H1 (cell line): ENCODE measurements around the gene DLEC1. TPM values are rescaled to one million over a fixed set of nuclear protein-coding genes. Genes with fewer than 3 reads are reported as not detected.

Source experiments
- CTCF ChIA-PET: fragments of 300-600 bp; sonication (Branson Sonifier 250); formaldehyde crosslinking; loops from one replicate; lab custom pipeline; 2021; ENCODE audit not compliant: partially characterized antibody; lab: Charles Lee
- POLR2A ChIA-PET: fragments of 300-600 bp; sonication (Branson Sonifier 250); formaldehyde crosslinking; loops from one replicate; lab custom pipeline; 2021; ENCODE audit warnings: inconsistent platforms; ENCODE audit not compliant: partially characterized antibody; lab: Charles Lee
- DNase-seq, 2 experiments: peaks; one replicate each; pipeline versions ENCODE4 v3.0.0 to v3.0.0-alpha.2; 2010 to 2022; ENCODE audit warnings: low spot score in 2 of 2, low read depth in 1 of 2, mixed read lengths in 1 of 2
- FAIRE-seq: peaks from 2 replicates; lab custom pipeline; 2011; peaks lifted over from hg19 to GRCh38; lab: Jason Lieb, UNC
- H2AFZ ChIP-seq: 2 replicates; pipeline ENCODE4 v1.8.1; 2012; ENCODE audit warnings: low read length, inconsistent platforms
- H2AK5ac ChIP-seq: 2 replicates; pipeline ENCODE4 v1.6.1; 2013; ENCODE audit warnings: low read depth, low read length
- H2BK120ac ChIP-seq: replicated peaks from 2 replicates; pipeline ENCODE3; 2013; ENCODE audit warnings: low read depth, low read length, inconsistent platforms
- H2BK12ac ChIP-seq: 2 replicates; pipeline ENCODE4 v1.6.1; 2013; ENCODE audit warnings: low read depth, low read length
- H2BK15ac ChIP-seq: 2 replicates; pipeline ENCODE4 v1.6.1; 2013; ENCODE audit warnings: low read length
- H2BK20ac ChIP-seq: 2 replicates; pipeline ENCODE4 v1.6.1; 2013; ENCODE audit warnings: low read length
- H2BK5ac ChIP-seq: 2 replicates; pipeline ENCODE4 v1.6.1; 2013; ENCODE audit warnings: low read depth, low read length
- H3K14ac ChIP-seq: 2 replicates; pipeline ENCODE4 v1.6.1; 2013; ENCODE audit warnings: inconsistent platforms; ENCODE audit not compliant: insufficient read length
- H3K18ac ChIP-seq: 2 replicates; pipeline ENCODE4 v1.6.1; 2013; ENCODE audit warnings: low read length; ENCODE audit errors: extremely low read depth
- H3K23ac ChIP-seq: 2 replicates; pipeline ENCODE4 v1.6.1; 2013; ENCODE audit warnings: inconsistent platforms; ENCODE audit not compliant: insufficient read length
- H3K23me2 ChIP-seq: 2 replicates; pipeline ENCODE4 v1.6.1; 2013; ENCODE audit warnings: low read depth, low read length
- H3K27ac ChIP-seq: 2 replicates; pipeline ENCODE4 v1.6.1; 2011; ENCODE audit warnings: low read depth, low read length, inconsistent platforms
- H3K27me3 ChIP-seq, 4 experiments: replicated peaks in 1 of 4; 1 replicate in 1 of 4; 2 replicates in 3 of 4; pipeline versions ENCODE4 v1.6.1 to v1.8.1; 2011 to 2013; ENCODE audit warnings: low read length in 3 of 4, mild to moderate bottlenecking in 3 of 4, inconsistent platforms in 2 of 4, mixed read lengths in 2 of 4, moderate library complexity in 1 of 4; ENCODE audit not compliant: control insufficient read depth in 3 of 4, insufficient read depth in 3 of 4; ENCODE audit errors: extremely low read depth in 1 of 4
- H3K36me3 ChIP-seq, 4 experiments: 2 replicates each; pipeline versions ENCODE4 v1.6.1 to v1.8.1; 2011 to 2013; ENCODE audit warnings: mild to moderate bottlenecking in 4 of 4, low read length in 3 of 4, moderate library complexity in 2 of 4, control low read depth in 1 of 4, inconsistent platforms in 1 of 4; ENCODE audit not compliant: insufficient read depth in 4 of 4, control insufficient read depth in 2 of 4
- H3K4ac ChIP-seq: replicated peaks from 2 replicates; pipeline ENCODE3; 2013; ENCODE audit warnings: low read length, low read depth, mixed read lengths, inconsistent platforms; ENCODE audit not compliant: insufficient read length
- H3K4me1 ChIP-seq, 4 experiments: replicated peaks in 1 of 4; 1 replicate in 1 of 4; 2 replicates in 3 of 4; pipeline versions ENCODE4 v1.6.1 to v1.8.1; 2011 to 2013; ENCODE audit warnings: low read length in 3 of 4, inconsistent platforms in 2 of 4, mixed read lengths in 1 of 4; ENCODE audit not compliant: insufficient read depth in 4 of 4, control insufficient read depth in 3 of 4
- H3K4me2 ChIP-seq, 2 experiments: 2 replicates each; pipeline versions ENCODE4 v1.6.1 to v1.8.1; 2011 to 2013; ENCODE audit warnings: low read depth in 2 of 2, low read length in 2 of 2, control low read depth in 1 of 2, inconsistent platforms in 1 of 2, mild to moderate bottlenecking in 1 of 2; ENCODE audit not compliant: insufficient read depth in 1 of 2
- H3K4me3 ChIP-seq, 4 experiments: fragments of 200-600, 300-600 bp in 1 of 4; sonication (generic), shearing (Covaris generic), sonication (Bioruptor Twin) in 1 of 4; 2 replicates each; pipeline versions ENCODE4 v1.5.1 to v1.8.1; 2011 to 2016; ENCODE audit warnings: low read length in 4 of 4, low read depth in 3 of 4, control low read depth in 2 of 4, inconsistent platforms in 2 of 4, mild to moderate bottlenecking in 2 of 4, mixed read lengths in 1 of 4, moderate library complexity in 1 of 4; ENCODE audit not compliant: insufficient read depth in 2 of 4; ENCODE audit errors: extremely low read depth in 1 of 4
- H3K56ac ChIP-seq: replicated peaks from 2 replicates; pipeline ENCODE3; 2013; ENCODE audit warnings: low read depth, mild to moderate bottlenecking, mixed read lengths, low read length, inconsistent platforms; ENCODE audit not compliant: insufficient read length
- H3K79me1 ChIP-seq: 2 replicates; pipeline ENCODE4 v1.6.1; 2013; ENCODE audit warnings: low read depth, low read length, control low read depth
- H3K79me2 ChIP-seq, 2 experiments: 2 replicates each; pipeline versions ENCODE4 v1.6.1 to v1.8.1; 2012 to 2013; ENCODE audit warnings: low read length in 2 of 2, mild to moderate bottlenecking in 2 of 2, inconsistent platforms in 1 of 2; ENCODE audit not compliant: insufficient read depth in 2 of 2, control insufficient read depth in 1 of 2
- H3K9ac ChIP-seq, 4 experiments: replicated peaks in 1 of 4; 1 replicate in 1 of 4; 2 replicates in 3 of 4; pipeline versions ENCODE4 v1.6.1 to v1.8.1; 2011 to 2013; ENCODE audit warnings: low read depth in 3 of 4, low read length in 3 of 4, control low read depth in 2 of 4, mild to moderate bottlenecking in 2 of 4, moderate library complexity in 2 of 4, inconsistent platforms in 1 of 4; ENCODE audit errors: extremely low read depth in 1 of 4
- H3K9me3 ChIP-seq, 2 experiments: 2 replicates each; pipeline versions ENCODE4 v1.6.1 to v1.8.1; 2012 to 2013; ENCODE audit warnings: mild to moderate bottlenecking in 2 of 2, moderate library complexity in 2 of 2, control low read depth in 1 of 2, inconsistent platforms in 1 of 2, low read depth in 1 of 2, low read length in 1 of 2, mixed read lengths in 1 of 2; ENCODE audit not compliant: insufficient read depth in 2 of 2
- H4K20me1 ChIP-seq, 2 experiments: replicated peaks in 1 of 2; 2 replicates each; pipeline versions ENCODE3 to v1.8.1; 2011 to 2013; ENCODE audit warnings: inconsistent platforms in 2 of 2, low read length in 2 of 2, mild to moderate bottlenecking in 1 of 2; ENCODE audit not compliant: insufficient read depth in 2 of 2, control insufficient read depth in 1 of 2
- H4K5ac ChIP-seq: 2 replicates; pipeline ENCODE4 v1.6.1; 2013; ENCODE audit warnings: low read length, low read depth, mixed read lengths, inconsistent platforms; ENCODE audit not compliant: insufficient read length
- H4K8ac ChIP-seq: 2 replicates; pipeline ENCODE4 v1.8.0; 2013; ENCODE audit warnings: mild to moderate bottlenecking, moderate library complexity, low read length, inconsistent platforms; ENCODE audit not compliant: insufficient read depth; ENCODE audit errors: extremely low read depth
- H4K91ac ChIP-seq: replicated peaks from 2 replicates; pipeline ENCODE3; 2013; ENCODE audit warnings: low read length, mixed read lengths, inconsistent platforms; ENCODE audit not compliant: insufficient read length
- ZNF274 ChIP-seq: IDR thresholded peaks from 2 replicates; pipeline ENCODE4 v1.7.0; 2012; ENCODE audit warnings: low read length, borderline replicate concordance; ENCODE audit errors: extremely low read depth
- WGBS, 2 experiments: shearing (Covaris generic) in 1 of 2; methylation state at CpG; one replicate each; pipeline versions ENCODE4 v1.1.6 to v1.1.7; 2013 to 2015; ENCODE audit warnings: low lambda C conversion rate in 2 of 2, mixed read lengths in 2 of 2, inconsistent platforms in 1 of 2, low coverage in 1 of 2, missing lambda C conversion rate in 1 of 2; ENCODE audit not compliant: insufficient replicate concordance in 2 of 2, insufficient coverage in 1 of 2, insufficient read length in 1 of 2; ENCODE audit errors: extremely low coverage in 1 of 2, missing lambda C conversion rate in 1 of 2; 5-methylcytosine and 5-hydroxymethylcytosine counted together
- polyA plus RNA-seq, 7 experiments: library from polyadenylated mRNA; depleted of rRNA in 3 of 7; stranded (reverse) in 5 of 7; unstranded in 2 of 7; fragments of >200 nt in 5 of 7; fragments of 200-250 nt in 2 of 7; gene quantifications; 1 replicate in 5 of 7; 2 replicates in 1 of 7; 4 replicates in 1 of 7; pipeline versions ENCODE4 v1.2.1 to v1.2.3, GENCODE V29; 2011 to 2013; ENCODE audit warnings: missing spikeins in 2 of 7, mixed read lengths in 2 of 7
- total RNA-seq: library from RNA; stranded (reverse); fragmentation: NEBNext Ultra II Directional; extraction: Animal tissue kit (Norgen Biotek cat#: 25700); gene quantifications from 2 replicates; pipeline ENCODE4 v1.2.1, GENCODE V29; 2021

DLEC1 gene
- total and polyA plus RNA-seq, 2 of the 8 experiments (the other 6 are each of a cell fraction or from before 2014, with no cell fraction given), result 0.26 to 0.76 TPM

GRCh38 chr3:38088126-38089078 lies 49.4 kb downstream of the DLEC1 start:
- Histone ChIP-seq H2BK20ac (no peak overlapping the region), H2AFZ (no peak overlapping the region)
- TF ChIP-seq ZNF274, result no peak

More at GRCh38 chr3:38088126-38089078, 49.4 kb downstream of the DLEC1 start:
- CTCF ChIA-PET, result interaction anchor here (0.6 to 1.6 kb wide), 7 partner anchors 10 to 927 kb away, joined by 3 to 4 read pairs (median 3); no protein-coding TSS in a partner anchor
- Histone ChIP-seq H2BK12ac (no peak overlapping the region), H4K20me1 (no peaks in the 10 kb centered on the region), H4K8ac (no peak overlapping the region), H2BK120ac (no peak overlapping the region), H3K79me2 (no peaks in the 10 kb centered on the region), H3K4me3 (no peak overlapping the region), H3K27me3 (no peaks in the 10 kb centered on the region), H3K4me2 (no peak overlapping the region), H3K36me3 (no peaks in the 10 kb centered on the region), H3K27ac (no peak overlapping the region), H3K9ac (no peak overlapping the region), H3K56ac (no peak overlapping the region), H3K4me1 (no peaks in the 10 kb centered on the region), H3K79me1 (no peaks in the 10 kb centered on the region), H3K23me2 (peaks cover 4% of the 10 kb centered on the region; the same call in 1 of the 2 replicates), H3K9me3 (peaks cover 5 to 8% of the 10 kb centered on the region in 2 experiments), H4K5ac (no peak overlapping the region), H3K18ac (no peak overlapping the region), H3K14ac (no peak overlapping the region), H3K23ac (no peak overlapping the region), H3K4ac (no peak overlapping the region), H2AK5ac (no peak overlapping the region), H4K91ac (no peak overlapping the region), H2BK5ac (no peak overlapping the region), H2BK15ac (no peak overlapping the region)
- POLR2A ChIA-PET, result interaction anchor here (0.9 kb wide), 2 partner anchors 10 to 49 kb away, joined by 3 read pairs; partner anchors contain the start of gene DLEC1
- 90% methylated on average over 11 of the region's 11 CpGs; no CpG with 5 or more reads in 1 of the 2 experiments for WGBS, 2 experiments
- FAIRE-seq (no peak), DNase-seq (no peak)
